Spleen (tissue), 11 donors: ENCODE results near the gene BNC2. TPM values are rescaled to one million over a fixed set of nuclear protein-coding genes. Genes with fewer than 3 reads are reported as not detected.

Experiments used
- DNase-seq: peaks from one replicate; pipeline ENCODE4 v3.0.0-alpha.2; 2020
- H3K27ac ChIP-seq, 8 donors: fragments of 200-600 bp; sonication (generic) in 7 of 8; 1 replicate in 4 of 8; 2 replicates in 4 of 8; pipeline versions ENCODE4 v1.5.0 to v1.8.0; 2016 to 2021; ENCODE audit warnings: inconsistent platforms in 4 of 8, mild to moderate bottlenecking in 4 of 8, moderate library complexity in 1 of 8
- H3K27me3 ChIP-seq, 7 donors: fragments of 200-600 bp; sonication (generic) in 6 of 7; replicated peaks in 1 of 7; 1 replicate in 4 of 7; 2 replicates in 3 of 7; pipeline versions ENCODE4 v1.5.0 to v1.8.0; 2016 to 2021; ENCODE audit warnings: inconsistent platforms in 3 of 7, mild to moderate bottlenecking in 1 of 7
- H3K36me3 ChIP-seq, 6 donors: fragments of 200-600 bp; sonication (generic) in 5 of 6; 1 replicate in 4 of 6; 2 replicates in 2 of 6; pipeline versions ENCODE4 v1.5.0 to v1.8.0; 2016 to 2021; ENCODE audit warnings: inconsistent platforms in 2 of 6
- H3K4me1 ChIP-seq, 6 donors: fragments of 200-600 bp; sonication (generic) in 5 of 6; 1 replicate in 3 of 6; 2 replicates in 3 of 6; pipeline versions ENCODE4 v1.5.0 to v1.8.0; 2016 to 2021; ENCODE audit warnings: inconsistent platforms in 3 of 6
- H3K4me3 ChIP-seq, 8 donors: fragments of 200-600 bp; sonication (generic) in 7 of 8; 1 replicate in 4 of 8; 2 replicates in 4 of 8; pipeline versions ENCODE4 v1.5.0 to v1.8.0; 2016 to 2021; ENCODE audit warnings: inconsistent platforms in 4 of 8, mild to moderate bottlenecking in 4 of 8, moderate library complexity in 2 of 8
- H3K9me3 ChIP-seq, 8 donors: fragments of 200-600 bp; sonication (generic) in 7 of 8; 1 replicate in 4 of 8; 2 replicates in 4 of 8; pipeline versions ENCODE4 v1.5.0 to v1.8.0; 2016 to 2021; ENCODE audit warnings: inconsistent platforms in 4 of 8
- CTCF ChIP-seq, 11 experiments: fragments of 200-600 bp in 7 of 11; fragments of 450-650 bp in 4 of 11; sonication (generic) in 4 of 11; IDR thresholded peaks in 8 of 11; conservative IDR thresholded peaks in 3 of 11; 1 replicate in 7 of 11; 2 replicates in 4 of 11; pipeline versions ENCODE4 v1.4.0 to v1.8.0; 2016 to 2021; ENCODE audit warnings: antibody characterized with exemption in 11 of 11, inconsistent platforms in 4 of 11, mild to moderate bottlenecking in 1 of 11
- POLR2A ChIP-seq, 3 donors: fragments of 450-650 bp; IDR thresholded peaks; one replicate each; pipeline ENCODE4 v1.5.1; 2017; ENCODE audit warnings: antibody characterized with exemption in 3 of 3, mild to moderate bottlenecking in 1 of 3
- POLR2AphosphoS5 ChIP-seq, 3 donors: sonication (generic); formaldehyde crosslinking; IDR thresholded peaks; one replicate each; pipeline ENCODE4 v1.5.1; 2017; ENCODE audit warnings: antibody characterized with exemption in 3 of 3
- WGBS, 5 donors: extraction: QIAGEN DNeasy Blood & Tissue Kit in 3 of 5; methylation state at CpG; one replicate each; pipeline versions ENCODE4 v1.1.5 to v1.1.7; 2013 to 2018; 5-methylcytosine and 5-hydroxymethylcytosine counted together
- intact Hi-C: fragments of 100-400 bp; cut with DNase I; formaldehyde crosslinking; loops from one replicate; pipeline ENCODE4 v1.15.0; 2023; ENCODE audit warnings: low total_unique reads
- polyA plus RNA-seq, 3 donors: library from polyadenylated mRNA; stranded (reverse); fragments of 200-250 nt; gene quantifications; one replicate each; pipeline ENCODE4 v1.2.1, GENCODE V29; 2013
- total RNA-seq, 7 donors: library from RNA; depleted of rRNA in 3 of 7; stranded (reverse); fragments of >200 nt in 3 of 7; fragmentation: NEBNext Ultra II Directional in 4 of 7; extraction: Animal tissue kit (Norgen Biotek cat#: 25700) in 4 of 7; gene quantifications; one replicate each; pipeline versions ENCODE4 v1.1.0 to v1.2.1, GENCODE V29; 2016 to 2021
- donor health status: healthy with polysubstance abuse.
- donor health status: DM: no; HTN: no; CAD: no; lungs with moderate emphysema.
- donor health status: DM: no; HTN: no; CAD: no.
- donor health status: Bipolar disorder and iron deficiency.
- donor health status: healthy.
- donor health status: DM: no; HTN: no; CAD: no.
- donor health status: DM: yes; HTN: yes; CAD: no.

The BNC2 gene
- total and polyA plus RNA-seq, 10 donors, result 0.07 to 4.3 (median 1.3) TPM

GRCh38 chr9:16447946-16448345, 422.5 kb downstream of the BNC2 start:
- H3K4me3 ChIP-seq, result no peak overlapping the region
- 66 to 89% (median 82%) methylated on average over 3 of the region's 3 CpGs for WGBS, 5 donors
- no peaks in the 10 kb centered on the region for H3K9me3 ChIP-seq
- no peak overlapping the region for H3K27ac ChIP-seq
- intact Hi-C loops, result no loop called here
- TF ChIP-seq POLR2AphosphoS5 (IDR thresholded peaks at IDR 0.05) (no peak), CTCF (IDR thresholded peaks at IDR 0.05 in 8 of 11, conservative IDR thresholded peaks at IDR 0.05 in 3 of 11) (no peak), POLR2A (IDR thresholded peaks at IDR 0.05) (no peak)
- DNase-seq, result no peak
- H3K36me3 ChIP-seq, result no peaks in the 10 kb centered on the region
- H3K27me3 ChIP-seq, result no peaks in the 10 kb centered on the region
- no peaks in the 10 kb centered on the region for H3K4me1 ChIP-seq

GRCh38 chr9:16446636-16447035, 423.8 kb downstream of the BNC2 start:
- 73 to 91% (median 80%) methylated on average over 2 of the region's 2 CpGs for WGBS, 5 donors
- H3K36me3 ChIP-seq, result no peaks in the 10 kb centered on the region
- no peak overlapping the region for H3K27ac ChIP-seq
- no peaks in the 10 kb centered on the region for H3K4me1 ChIP-seq
- no peaks in the 10 kb centered on the region for H3K27me3 ChIP-seq
- TF ChIP-seq CTCF (IDR thresholded peaks at IDR 0.05 in 8 of 11, conservative IDR thresholded peaks at IDR 0.05 in 3 of 11) (no peak), POLR2A (IDR thresholded peaks at IDR 0.05) (no peak), POLR2AphosphoS5 (IDR thresholded peaks at IDR 0.05) (no peak)
- intact Hi-C loops, result no loop called here
- no peak overlapping the region for H3K4me3 ChIP-seq
- H3K9me3 ChIP-seq, result no peaks in the 10 kb centered on the region
- DNase-seq, result no peak

- H3K36me3 ChIP-seq, result no peaks in the 10 kb centered on the region
- H3K4me1 ChIP-seq, result no peaks in the 10 kb centered on the region
- TF ChIP-seq POLR2A (IDR thresholded peaks at IDR 0.05), result no peak
- TF ChIP-seq POLR2AphosphoS5 (IDR thresholded peaks at IDR 0.05), result no peak
- no peak for TF ChIP-seq CTCF (IDR thresholded peaks at IDR 0.05 in 8 of 11, conservative IDR thresholded peaks at IDR 0.05 in 3 of 11)
- WGBS, 5 donors, result 75 to 83% (median 78%) methylated on average over 7 of the region's 7 CpGs
- H3K27me3 ChIP-seq, result no peaks in the 10 kb centered on the region
- no peaks in the 10 kb centered on the region for H3K9me3 ChIP-seq
- no peak overlapping the region for H3K27ac ChIP-seq
- intact Hi-C loops, result no loop called here
- DNase-seq, result no peak
- H3K4me3 ChIP-seq, result no peak overlapping the region
These were observed 425.1 kb downstream of the BNC2 start for GRCh38 chr9:16445141-16445920.

- H3K36me3 ChIP-seq, result no peaks in the 10 kb centered on the region
- H3K9me3 ChIP-seq, result no peaks in the 10 kb centered on the region
- 70 to 92% (median 86%) methylated on average over 8 of the region's 8 CpGs for WGBS, 5 donors
- no peaks in the 10 kb centered on the region for H3K4me1 ChIP-seq
- H3K27ac ChIP-seq, result no peak overlapping the region
- no peak overlapping the region for H3K4me3 ChIP-seq
- no peak for DNase-seq
- no peak for TF ChIP-seq POLR2AphosphoS5 (IDR thresholded peaks at IDR 0.05)
- intact Hi-C loops, result no loop called here
- no peaks in the 10 kb centered on the region for H3K27me3 ChIP-seq
These were observed 427.8 kb downstream of the BNC2 start for GRCh38 chr9:16442622-16443021.
